LNCAP (cell line): ENCODE measurements around the gene CPA2.

Experiments
- TF ChIP-seq, protein P1 (sequence below): fragments of 450-650 bp; IDR thresholded peaks from 2 replicates; pipeline ENCODE4 v1.5.1; 2017; ENCODE audit warnings: mild to moderate bottlenecking

The CPA2 gene

DNA sequence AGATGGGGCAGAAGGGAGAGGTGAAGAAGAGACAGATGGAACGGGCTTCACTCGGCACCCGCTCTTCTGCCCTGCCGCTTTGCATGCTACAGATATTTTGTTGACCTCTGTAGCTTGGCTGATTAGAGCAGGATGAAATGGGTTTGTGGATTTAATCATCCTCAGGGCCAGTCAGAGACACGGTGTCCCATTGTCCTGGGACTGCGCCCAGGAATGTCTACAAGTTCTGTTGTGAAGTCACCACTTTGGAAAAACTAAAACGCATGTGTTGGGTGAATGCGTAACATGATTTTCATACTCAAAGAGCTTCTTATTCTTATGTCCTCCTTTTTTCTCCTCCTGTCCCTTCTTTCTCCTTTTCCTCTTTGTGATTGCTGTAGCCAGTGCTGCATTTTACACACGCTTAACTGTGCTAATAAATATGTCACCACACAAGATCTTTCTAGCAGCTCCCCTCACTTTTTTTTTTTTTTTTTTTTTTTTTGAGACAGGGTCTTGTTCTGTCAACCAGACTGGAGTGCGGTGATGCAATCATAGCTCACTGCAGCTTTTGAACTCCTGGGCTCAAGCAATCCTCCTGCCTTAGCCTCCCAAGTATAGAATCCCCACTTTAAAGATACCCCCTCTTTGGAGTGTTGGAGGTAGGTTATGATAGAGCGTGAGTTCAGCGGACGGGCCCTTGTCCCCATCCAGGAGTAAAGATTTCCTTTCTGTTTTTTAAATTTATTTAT is 29.7 kb downstream of the CPA2 start:
- TF ChIP-seq, protein P1, sequence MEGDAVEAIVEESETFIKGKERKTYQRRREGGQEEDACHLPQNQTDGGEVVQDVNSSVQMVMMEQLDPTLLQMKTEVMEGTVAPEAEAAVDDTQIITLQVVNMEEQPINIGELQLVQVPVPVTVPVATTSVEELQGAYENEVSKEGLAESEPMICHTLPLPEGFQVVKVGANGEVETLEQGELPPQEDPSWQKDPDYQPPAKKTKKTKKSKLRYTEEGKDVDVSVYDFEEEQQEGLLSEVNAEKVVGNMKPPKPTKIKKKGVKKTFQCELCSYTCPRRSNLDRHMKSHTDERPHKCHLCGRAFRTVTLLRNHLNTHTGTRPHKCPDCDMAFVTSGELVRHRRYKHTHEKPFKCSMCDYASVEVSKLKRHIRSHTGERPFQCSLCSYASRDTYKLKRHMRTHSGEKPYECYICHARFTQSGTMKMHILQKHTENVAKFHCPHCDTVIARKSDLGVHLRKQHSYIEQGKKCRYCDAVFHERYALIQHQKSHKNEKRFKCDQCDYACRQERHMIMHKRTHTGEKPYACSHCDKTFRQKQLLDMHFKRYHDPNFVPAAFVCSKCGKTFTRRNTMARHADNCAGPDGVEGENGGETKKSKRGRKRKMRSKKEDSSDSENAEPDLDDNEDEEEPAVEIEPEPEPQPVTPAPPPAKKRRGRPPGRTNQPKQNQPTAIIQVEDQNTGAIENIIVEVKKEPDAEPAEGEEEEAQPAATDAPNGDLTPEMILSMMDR: no peak

DNA sequence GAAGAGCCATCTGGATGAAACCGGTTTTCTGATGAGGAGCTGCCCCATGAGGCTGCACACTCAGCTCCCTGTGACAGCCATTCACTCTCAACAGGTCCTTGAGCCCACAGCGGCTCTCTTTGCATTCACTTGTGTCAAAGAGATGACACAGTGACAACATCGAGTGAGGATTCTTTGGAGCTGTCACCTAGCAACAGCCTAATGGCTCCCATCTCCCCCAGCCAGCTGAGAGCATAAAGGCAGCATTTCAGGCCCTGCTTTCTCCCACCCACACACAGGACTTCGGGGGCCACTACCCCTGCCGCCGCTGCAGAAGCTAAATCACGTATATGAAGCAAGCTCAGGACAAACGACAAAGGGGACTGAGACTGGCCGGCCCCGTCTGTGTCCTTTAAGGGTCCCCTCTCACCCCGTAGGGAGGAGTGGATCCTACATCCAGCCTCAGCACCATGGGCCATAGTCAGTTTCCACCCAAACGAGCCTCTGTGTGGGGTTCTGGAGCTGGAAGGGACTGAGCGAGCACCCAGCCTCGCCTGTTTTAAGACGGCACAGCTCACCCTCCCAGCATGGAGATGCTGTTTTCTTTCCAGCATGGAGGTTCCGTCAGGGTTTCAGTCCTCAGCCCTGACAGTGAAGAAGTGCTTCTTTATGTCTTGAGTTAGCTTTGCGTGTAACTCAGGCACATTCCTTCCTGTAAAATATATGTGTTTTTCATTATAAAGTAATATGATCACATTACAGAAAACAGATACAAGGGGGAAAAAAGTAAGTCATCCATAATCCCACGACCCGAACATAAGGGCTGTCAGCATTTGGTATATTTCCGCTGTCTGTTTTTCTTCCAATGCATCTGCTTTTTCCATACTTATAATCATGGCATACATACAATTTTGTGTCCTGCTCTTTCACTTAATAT is 31.2 kb downstream of the CPA2 start:
- TF ChIP-seq, protein P1: no peak

DNA sequence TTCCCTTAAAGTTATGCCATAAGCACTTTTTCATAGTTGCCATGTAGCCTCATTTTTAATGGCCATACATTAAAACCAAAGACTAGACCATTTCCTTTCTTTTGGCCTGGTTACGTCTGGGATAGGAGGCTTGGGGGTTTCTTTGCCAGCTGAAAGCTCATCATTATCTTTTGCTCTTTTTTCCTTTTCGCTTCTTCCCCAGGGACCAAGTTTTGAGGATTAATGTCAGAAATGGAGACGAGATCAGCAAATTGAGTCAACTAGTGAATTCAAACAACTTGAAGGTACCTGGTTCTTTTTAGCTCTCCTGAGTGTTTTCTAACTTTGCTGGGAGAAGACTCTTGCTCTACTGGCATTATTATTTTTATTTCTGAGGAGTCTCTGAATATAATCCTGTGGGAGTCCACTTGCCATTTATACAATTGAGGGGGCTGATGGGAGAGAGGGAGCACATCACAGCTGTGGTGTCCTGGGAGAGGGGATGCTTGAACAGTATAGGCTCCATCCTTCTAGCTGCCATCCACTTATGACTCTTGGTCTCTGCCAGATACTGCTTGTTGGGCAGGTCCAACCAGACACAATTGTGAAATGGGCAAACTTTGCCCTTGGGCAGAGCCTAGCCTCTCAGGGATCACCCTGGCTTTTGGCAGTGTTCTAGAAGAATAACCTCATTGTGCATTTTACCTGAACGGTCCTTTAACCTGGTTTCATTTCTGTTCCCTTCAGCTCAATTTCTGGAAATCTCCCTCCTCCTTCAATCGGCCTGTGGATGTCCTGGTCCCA is 32.1 kb downstream of the CPA2 start:
- TF ChIP-seq, protein P1: no peak

DNA sequence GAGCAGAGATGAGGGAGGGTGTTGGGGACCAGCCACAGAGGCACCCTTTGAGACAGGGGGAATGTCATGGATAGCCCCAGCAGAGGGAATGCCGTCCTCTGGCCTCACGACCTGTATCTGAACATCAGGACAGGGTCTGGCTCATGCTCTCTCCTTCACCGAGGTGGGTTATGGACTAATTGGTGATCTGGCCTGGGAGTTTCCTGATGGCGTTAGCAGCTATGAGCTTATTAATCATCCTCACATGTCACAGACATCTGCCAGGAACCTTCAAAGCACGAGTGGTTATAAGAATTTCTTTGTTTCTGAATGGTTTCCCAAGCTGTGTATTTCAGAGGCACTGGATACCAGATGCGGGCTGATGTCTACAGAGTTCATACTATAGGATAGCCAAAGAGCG is 33.2 kb downstream of the CPA2 start:
- TF ChIP-seq, protein P1: no peak

DNA sequence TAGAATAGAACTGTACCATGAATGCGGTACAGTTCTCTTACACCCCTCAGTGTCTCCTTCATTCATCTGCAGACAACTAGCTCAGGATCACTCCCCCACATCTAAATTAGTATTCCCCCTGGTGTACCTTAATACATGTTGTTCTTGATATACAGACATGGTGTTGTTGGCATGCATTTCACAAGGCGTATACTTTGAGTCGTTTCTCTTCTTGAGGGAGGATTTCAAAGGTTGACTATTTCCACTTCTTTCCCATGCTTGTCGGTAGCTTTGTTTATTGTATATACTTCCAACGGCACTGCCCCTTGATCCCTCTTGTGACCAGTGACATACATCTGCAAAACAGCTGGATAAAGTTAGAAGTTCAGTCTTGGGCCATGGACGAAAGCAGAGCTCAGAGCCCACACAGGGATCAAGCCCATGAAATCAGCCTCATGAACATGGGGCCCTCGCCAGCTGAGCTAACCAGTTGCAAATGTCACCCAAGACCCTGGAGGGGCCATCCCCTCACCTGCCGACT is 34.9 kb downstream of the CPA2 start:
- TF ChIP-seq, protein P1: no peak

DNA sequence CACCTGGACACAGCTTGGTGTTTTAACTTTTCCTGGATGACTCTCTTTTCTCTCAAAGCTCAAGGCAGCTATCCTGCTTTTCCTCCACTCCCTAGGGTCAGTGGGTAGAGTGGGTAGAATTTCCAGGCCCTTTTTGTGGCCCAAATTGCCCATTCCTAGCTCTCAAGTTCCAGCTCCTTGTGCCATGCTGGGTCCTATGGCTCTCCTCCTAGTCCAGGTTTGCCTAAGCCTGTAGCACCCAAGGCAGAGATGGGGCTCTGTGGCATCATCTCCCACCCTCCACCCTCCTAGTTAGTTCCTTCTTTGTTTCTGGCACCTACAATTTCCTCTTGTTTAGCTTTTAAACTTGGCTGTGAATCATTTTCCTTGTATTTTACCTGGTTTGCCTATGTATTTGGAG is 36.0 kb downstream of the CPA2 start:
- TF ChIP-seq, protein P1: no peak

DNA sequence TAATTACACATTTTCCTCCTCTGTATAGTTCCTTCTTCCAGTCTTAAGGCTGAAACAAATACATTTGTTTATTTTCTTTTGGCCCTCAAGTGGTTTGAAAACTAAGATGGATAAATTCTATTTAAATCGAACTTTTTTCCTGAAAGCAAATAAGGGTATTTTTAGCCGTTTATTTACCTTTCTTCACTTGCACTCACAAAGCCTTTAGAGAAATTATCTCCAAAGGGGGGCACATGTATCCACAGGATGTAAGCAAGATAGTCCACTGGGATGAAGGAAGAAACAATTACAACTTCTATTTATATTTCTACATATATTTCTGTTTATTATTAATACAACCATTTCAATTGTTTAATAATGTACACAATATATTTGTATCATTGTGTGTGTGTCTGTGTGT is 36.5 kb downstream of the CPA2 start:
- TF ChIP-seq, protein P1: no peak
